HL-60 (cell line): Measurements from ENCODE around the gene UBTD1.
"Not testable (repeated sequence)": the region's sequence is repeated elsewhere in the genome, so short reads cannot be mapped to it uniquely, and the experiment has no call there.

ENCODE experiments used
- DNase-seq, 2 experiments: peaks; one replicate each; pipeline ENCODE4 v3.0.0-alpha.2; 2010 to 2020; ENCODE audit warnings: low read depth in 1 of 2, low spot score in 1 of 2
- H3K27ac ChIP-seq: fragments of 250-450 bp; sonication (Bioruptor Pico); replicated peaks from 2 replicates; pipeline ENCODE4 v1.5.1; 2020; ENCODE audit warnings: mild to moderate bottlenecking, moderate library complexity
- H3K27me3 ChIP-seq: fragments of 250-450 bp; sonication (Bioruptor Pico); 2 replicates; pipeline ENCODE4 v1.5.1; 2021; ENCODE audit warnings: mild to moderate bottlenecking, moderate library complexity; ENCODE audit not compliant: insufficient read depth, poor library complexity, severe bottlenecking
- H3K4me3 ChIP-seq: replicated peaks from 2 replicates; pipeline ENCODE4 v1.5.1; 2011; ENCODE audit warnings: mild to moderate bottlenecking, control low read depth, low read length; ENCODE audit not compliant: insufficient read depth
- CTCF ChIP-seq: IDR thresholded peaks from one replicate; pipeline ENCODE4 v1.5.1; 2011; ENCODE audit warnings: low read length, control low read depth, inconsistent platforms; ENCODE audit not compliant: insufficient read depth
- GABPA ChIP-seq: IDR thresholded peaks from 2 replicates; pipeline ENCODE4 v1.6.1; 2012; ENCODE audit warnings: low read depth
- POLR2AphosphoS5 ChIP-seq: IDR thresholded peaks from 2 replicates; pipeline ENCODE4 v1.6.1; 2012; ENCODE audit warnings: low read depth
- REST ChIP-seq: IDR thresholded peaks from 2 replicates; pipeline ENCODE4 v1.6.1; 2012; ENCODE audit warnings: low read depth; ENCODE audit not compliant: insufficient replicate concordance
- SPI1 ChIP-seq: IDR thresholded peaks from 2 replicates; pipeline ENCODE4 v1.6.1; 2012; ENCODE audit warnings: low read depth, mild to moderate bottlenecking, borderline replicate concordance

UBTD1 gene

GRCh38 chr10:97562329-97562728, 63.6 kb downstream of the UBTD1 start:
- H3K27ac ChIP-seq, H3K4me3 ChIP-seq, DNase-seq, H3K27me3 ChIP-seq: not testable (repeated sequence)

GRCh38 chr10:97563337-97563736, 64.6 kb downstream of the UBTD1 start:
- TF ChIP-seq GABPA (no peak), SPI1 (no peak), CTCF (no peak), POLR2AphosphoS5 (no peak), REST (no peak)
- H3K4me3 ChIP-seq = no peak overlapping the region
- no peak for DNase-seq
- H3K27ac ChIP-seq = no peak overlapping the region
- no peaks in the 10 kb centered on the region for H3K27me3 ChIP-seq

GRCh38 chr10:97564776-97565175, 66.1 kb downstream of the UBTD1 start:
- Histone ChIP-seq H3K4me3 (no peak overlapping the region), H3K27ac (no peak overlapping the region), H3K27me3 (no peaks in the 10 kb centered on the region)
- TF ChIP-seq POLR2AphosphoS5 (no peak), REST (no peak)
- no peak for DNase-seq

- Histone ChIP-seq H3K27ac (no peak overlapping the region), H3K27me3 (no peaks in the 10 kb centered on the region), H3K4me3 (no peak overlapping the region)
- TF ChIP-seq REST = no peak
- TF ChIP-seq CTCF = no peak
- TF ChIP-seq POLR2AphosphoS5 = no peak
- no peak for TF ChIP-seq GABPA
- TF ChIP-seq SPI1 = no peak
- no peak for DNase-seq
These were observed 67.7 kb downstream of the UBTD1 start for GRCh38 chr10:97566336-97566996.
